Stimulated activated CD4-positive, alpha-beta T cell treated with anti-CD3 and anti-CD28 coated beads, TNF-alpha, amount 100 ng/mL, for 4 hours (primary cell): ENCODE measurements around the gene ICOSLG.
"Not testable (repeated sequence)": the region's sequence is repeated elsewhere in the genome, so short reads cannot be mapped to it uniquely, and the experiment has no call there.

Experiments
- DNase-seq, 3 experiments: peaks; one replicate each; pipeline ENCODE4 v3.0.0-alpha.2; 2020; ENCODE audit warnings: low read depth in 3 of 3

The ICOSLG gene

DNA sequence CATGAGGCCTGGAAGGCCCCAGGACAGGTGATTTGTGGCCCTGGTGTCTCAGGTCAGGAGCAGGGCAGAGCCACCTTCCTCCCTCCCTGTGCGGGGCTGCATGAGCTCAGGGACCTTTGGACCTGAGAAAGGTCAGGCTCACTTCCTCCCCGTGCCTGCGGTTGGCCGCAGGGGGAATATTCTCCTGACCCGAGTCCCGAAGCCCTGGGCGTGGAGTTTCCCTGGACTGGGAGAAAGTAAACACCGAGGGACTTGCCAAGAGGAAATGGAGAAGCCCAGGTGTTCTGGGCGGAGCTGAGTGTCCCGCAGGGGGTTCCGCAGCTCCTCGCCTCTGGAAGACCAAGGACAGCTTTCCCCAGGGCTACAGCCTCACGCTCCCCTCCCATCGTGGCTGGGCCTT lies 64.6 kb downstream of the ICOSLG start:
- DNase-seq: not testable (repeated sequence)

DNA sequence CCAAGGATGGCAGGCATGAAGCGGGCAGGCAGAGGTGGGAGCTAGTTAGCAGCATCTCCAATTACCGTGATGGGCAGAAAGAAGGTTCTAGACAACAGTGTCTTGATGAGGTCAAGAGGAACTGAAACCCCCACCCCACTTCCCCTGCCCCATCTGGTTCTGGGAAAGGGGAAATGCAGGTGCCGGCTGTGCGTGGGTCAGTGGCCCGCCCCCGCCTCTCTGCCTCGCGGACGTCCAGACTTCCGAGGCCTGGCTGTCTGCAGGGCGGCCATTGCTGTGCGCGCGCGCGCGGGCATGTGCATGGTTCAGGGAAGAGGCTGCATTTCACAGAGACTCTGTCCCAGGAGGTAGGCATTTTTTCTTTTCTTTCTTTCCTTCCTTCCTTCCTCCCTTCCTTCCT lies 65.6 kb downstream of the ICOSLG start:
- not testable (repeated sequence) for DNase-seq
